HepG2 (cell line): Measurements from ENCODE around the gene CYBC1. TPM values are rescaled to one million over a fixed set of nuclear protein-coding genes. Genes with fewer than 3 reads are reported as not detected.
A peak's percentile ranks its signal among the peaks of the same experiment; 100 is the strongest.

Experiments used
- AKAP8 ChIP-seq: sonication (generic); formaldehyde crosslinking; IDR thresholded peaks from 2 replicates; pipeline ENCODE4 v1.5.1; 2020; ENCODE audit warnings: mild to moderate bottlenecking, missing genetic modification reagents
- HNF4A ChIP-seq: sonication (generic); formaldehyde crosslinking; IDR thresholded peaks from 2 replicates; pipeline ENCODE4 v1.4.0; 2020; ENCODE audit warnings: missing genetic modification reagents
- HNRNPLL ChIP-seq: fragments of 200-400 bp; formaldehyde crosslinking; IDR thresholded peaks from 2 replicates; pipeline ENCODE4 v1.6.1; 2017; ENCODE audit warnings: mild to moderate bottlenecking, low read depth, low read length; ENCODE audit not compliant: poor library complexity, severe bottlenecking
- JUN ChIP-seq: sonication (generic); formaldehyde crosslinking; IDR thresholded peaks from 2 replicates; pipeline ENCODE4 v1.4.0; 2020; ENCODE audit warnings: mild to moderate bottlenecking, missing genetic modification reagents
- NFATC3 ChIP-seq: sonication (generic); formaldehyde crosslinking; IDR thresholded peaks from 2 replicates; pipeline ENCODE4 v1.5.1; 2020; ENCODE audit warnings: mild to moderate bottlenecking, missing genetic modification reagents
- NRL ChIP-seq: sonication (generic); formaldehyde crosslinking; IDR thresholded peaks from 2 replicates; pipeline ENCODE4 v1.5.0; 2020; ENCODE audit warnings: missing genetic modification reagents, mild to moderate bottlenecking, moderate library complexity, borderline replicate concordance
- POGZ ChIP-seq: sonication (generic); formaldehyde crosslinking; IDR thresholded peaks from 2 replicates; pipeline ENCODE4 v1.4.0; 2020; ENCODE audit warnings: mild to moderate bottlenecking, missing genetic modification reagents
- POLR2A ChIP-seq, 2 experiments: IDR thresholded peaks; 2 replicates each; pipeline ENCODE4 v1.6.1; 2011; ENCODE audit warnings: low read depth in 2 of 2, low read length in 2 of 2, mild to moderate bottlenecking in 1 of 2, moderate library complexity in 1 of 2; ENCODE audit not compliant: insufficient read depth in 1 of 2
- RORA ChIP-seq: sonication (generic); formaldehyde crosslinking; IDR thresholded peaks from 2 replicates; pipeline ENCODE4 v1.5.0; 2020; ENCODE audit warnings: mild to moderate bottlenecking, missing genetic modification reagents, moderate library complexity
- SMYD3 ChIP-seq: sonication (generic); formaldehyde crosslinking; IDR thresholded peaks from 2 replicates; pipeline ENCODE4 v1.8.1; 2023; ENCODE audit warnings: mild to moderate bottlenecking, missing genetic modification reagents
- TBL1XR1 ChIP-seq: fragments of 150-350 bp; IDR thresholded peaks from 2 replicates; pipeline ENCODE4 v1.6.1; 2014; ENCODE audit warnings: borderline replicate concordance, low read length; ENCODE audit not compliant: partially characterized antibody
- TCF12 ChIP-seq, 2 experiments: fragments of 450-650 bp in 1 of 2; sonication (generic) in 1 of 2; formaldehyde crosslinking in 1 of 2; IDR thresholded peaks; 2 replicates each; pipeline versions ENCODE4 v1.6.1 to v1.8.0; 2017 to 2022; ENCODE audit warnings: antibody characterized with exemption in 1 of 2, mild to moderate bottlenecking in 1 of 2, missing genetic modification reagents in 1 of 2, moderate library complexity in 1 of 2
- WIZ ChIP-seq: sonication (generic); formaldehyde crosslinking; IDR thresholded peaks from 2 replicates; pipeline ENCODE4 v1.5.1; 2020; ENCODE audit warnings: mild to moderate bottlenecking, missing genetic modification reagents
- ZFP62 ChIP-seq: sonication (generic); formaldehyde crosslinking; IDR thresholded peaks from 2 replicates; pipeline ENCODE4 v1.4.0; 2020; ENCODE audit warnings: missing genetic modification reagents
- ZNF143 ChIP-seq: sonication (generic); formaldehyde crosslinking; IDR thresholded peaks from 2 replicates; pipeline ENCODE4 v1.4.0; 2020; ENCODE audit warnings: missing genetic modification reagents
- ZNF30 ChIP-seq: sonication (generic); formaldehyde crosslinking; IDR thresholded peaks from 2 replicates; pipeline ENCODE4 v1.5.0; 2020; ENCODE audit warnings: mild to moderate bottlenecking, missing genetic modification reagents
- ZNF317 ChIP-seq: sonication (generic); formaldehyde crosslinking; IDR thresholded peaks from 2 replicates; pipeline ENCODE4 v1.5.0; 2020; ENCODE audit warnings: mild to moderate bottlenecking, missing genetic modification reagents
- ZNF468 ChIP-seq: sonication (generic); formaldehyde crosslinking; IDR thresholded peaks from 2 replicates; pipeline ENCODE4 v1.8.0; 2022; ENCODE audit warnings: mild to moderate bottlenecking, moderate library complexity, missing genetic modification reagents
- ZNF709 ChIP-seq: sonication (generic); formaldehyde crosslinking; IDR thresholded peaks from 2 replicates; pipeline ENCODE4 v1.5.0; 2020; ENCODE audit warnings: mild to moderate bottlenecking, missing genetic modification reagents
- ZNF83 ChIP-seq: sonication (generic); formaldehyde crosslinking; IDR thresholded peaks from 2 replicates; pipeline ENCODE4 v1.4.0; 2020; ENCODE audit warnings: missing genetic modification reagents, mild to moderate bottlenecking, borderline replicate concordance
- ZSCAN22 ChIP-seq: sonication (generic); formaldehyde crosslinking; IDR thresholded peaks from 2 replicates; pipeline ENCODE4 v1.4.0; 2020; ENCODE audit warnings: mild to moderate bottlenecking, missing genetic modification reagents
- polyA plus RNA-seq, 8 experiments: library from polyadenylated mRNA; depleted of rRNA in 3 of 8; stranded (reverse) in 7 of 8; unstranded in 1 of 8; fragments of >200 nt; fragmentation: Illumina TruSeq in 4 of 8; extraction: Trizol in 4 of 8; gene quantifications; 2 replicates each; pipeline versions ENCODE4 v1.2.1 to v1.2.3, GENCODE V29; 2011 to 2016; ENCODE audit warnings: low read depth in 4 of 8, missing spikeins in 1 of 8, mixed read lengths in 1 of 8; ENCODE audit not compliant: insufficient read depth in 1 of 8
- total RNA-seq, 5 experiments: library from RNA; depleted of rRNA; stranded (reverse); fragments of >200 nt; fragmentation: Illumina TruSeq; extraction: Trizol; gene quantifications; 2 replicates each; pipeline ENCODE4 v1.2.3, GENCODE V29; 2016; ENCODE audit warnings: low read depth in 1 of 5
- TF ChIP-seq, protein P1 (sequence below): IDR thresholded peaks from 2 replicates; pipeline ENCODE4 v1.6.1; 2016; ENCODE audit warnings: mild to moderate bottlenecking
- TF ChIP-seq, protein P2 (sequence below): sonication (generic); formaldehyde crosslinking; IDR thresholded peaks from 2 replicates; pipeline ENCODE4 v1.5.1; 2020; ENCODE audit warnings: mild to moderate bottlenecking, missing genetic modification reagents, moderate library complexity
- TF ChIP-seq, protein P3 (sequence below): sonication (generic); formaldehyde crosslinking; IDR thresholded peaks from 2 replicates; pipeline ENCODE4 v1.4.0; 2020; ENCODE audit warnings: missing genetic modification reagents
- TF ChIP-seq, protein P4 (sequence below): sonication (generic); formaldehyde crosslinking; IDR thresholded peaks from 2 replicates; pipeline ENCODE4 v1.8.0; 2022; ENCODE audit warnings: low read depth, missing genetic modification reagents

Gene CYBC1
- total and polyA plus RNA-seq, 2 of the 13 experiments (the other 11 are each of a cell fraction or from before 2014, with no cell fraction given), result 43.4 to 44.1 TPM

DNA sequence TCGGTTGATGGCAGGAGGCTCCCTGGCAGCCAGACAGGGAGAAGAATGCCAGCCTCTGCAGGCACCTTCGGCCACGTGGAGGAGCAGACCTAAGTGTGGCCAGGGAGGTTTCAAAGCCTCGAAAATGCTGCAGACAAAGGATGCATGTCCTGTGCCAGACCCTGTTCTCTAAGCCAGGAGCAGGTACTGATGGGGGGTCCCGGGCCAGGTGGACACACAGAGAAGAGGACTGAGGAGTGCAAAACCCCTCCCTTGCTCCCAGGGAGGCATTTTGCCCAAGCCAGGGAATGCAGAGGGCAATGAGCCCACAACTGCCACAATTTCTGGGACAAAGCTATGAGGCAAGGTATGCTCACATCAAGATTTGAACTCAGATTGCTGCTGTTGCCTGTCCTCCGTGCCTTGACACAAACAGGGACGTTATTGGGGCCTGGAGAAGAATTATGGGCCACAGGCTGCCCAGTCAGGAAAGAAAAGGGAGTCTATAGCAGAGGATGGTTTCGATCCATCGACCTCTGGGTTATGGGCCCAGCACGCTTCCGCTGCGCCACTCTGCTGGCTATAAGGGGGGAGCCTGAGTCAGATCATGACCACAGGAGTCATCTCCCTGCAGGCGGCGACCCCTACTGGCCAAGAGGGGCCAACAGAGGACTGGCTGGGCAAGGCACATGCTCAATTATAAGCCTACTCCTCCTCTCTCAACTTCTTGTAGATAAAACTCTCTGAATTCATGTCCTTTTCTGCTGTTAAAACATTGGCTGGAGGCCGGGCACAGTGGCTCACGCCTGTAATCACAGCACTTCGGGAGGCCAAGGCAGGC is 43.9 kb upstream of the CYBC1 start (continued):
- TF ChIP-seq, protein P1, sequence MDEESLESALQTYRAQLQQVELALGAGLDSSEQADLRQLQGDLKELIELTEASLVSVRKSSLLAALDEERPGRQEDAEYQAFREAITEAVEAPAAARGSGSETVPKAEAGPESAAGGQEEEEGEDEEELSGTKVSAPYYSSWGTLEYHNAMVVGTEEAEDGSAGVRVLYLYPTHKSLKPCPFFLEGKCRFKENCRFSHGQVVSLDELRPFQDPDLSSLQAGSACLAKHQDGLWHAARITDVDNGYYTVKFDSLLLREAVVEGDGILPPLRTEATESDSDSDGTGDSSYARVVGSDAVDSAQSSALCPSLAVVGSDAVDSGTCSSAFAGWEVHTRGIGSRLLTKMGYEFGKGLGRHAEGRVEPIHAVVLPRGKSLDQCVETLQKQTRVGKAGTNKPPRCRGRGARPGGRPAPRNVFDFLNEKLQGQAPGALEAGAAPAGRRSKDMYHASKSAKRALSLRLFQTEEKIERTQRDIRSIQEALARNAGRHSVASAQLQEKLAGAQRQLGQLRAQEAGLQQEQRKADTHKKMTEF, result peak; percentile 98
- TF ChIP-seq, protein P2, sequence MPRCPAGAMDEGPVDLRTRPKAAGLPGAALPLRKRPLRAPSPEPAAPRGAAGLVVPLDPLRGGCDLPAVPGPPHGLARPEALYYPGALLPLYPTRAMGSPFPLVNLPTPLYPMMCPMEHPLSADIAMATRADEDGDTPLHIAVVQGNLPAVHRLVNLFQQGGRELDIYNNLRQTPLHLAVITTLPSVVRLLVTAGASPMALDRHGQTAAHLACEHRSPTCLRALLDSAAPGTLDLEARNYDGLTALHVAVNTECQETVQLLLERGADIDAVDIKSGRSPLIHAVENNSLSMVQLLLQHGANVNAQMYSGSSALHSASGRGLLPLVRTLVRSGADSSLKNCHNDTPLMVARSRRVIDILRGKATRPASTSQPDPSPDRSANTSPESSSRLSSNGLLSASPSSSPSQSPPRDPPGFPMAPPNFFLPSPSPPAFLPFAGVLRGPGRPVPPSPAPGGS (CRISPR knock-in tag), result 0 out of 2 replicates have a peak, but pooled peaks have one; percentile 46
- peak; percentile 93 for TF ChIP-seq ZNF709 (CRISPR knock-in tag)
- peak; percentile 82 for TF ChIP-seq JUN (CRISPR knock-in tag)
- peak; percentile 86; the same call in 1 of the 2 replicates for TF ChIP-seq NRL (CRISPR knock-in tag)
- 0 out of 2 replicates have a peak, but pooled peaks have one; percentile 67 for TF ChIP-seq NFATC3 (CRISPR knock-in tag)
- TF ChIP-seq, protein P3, sequence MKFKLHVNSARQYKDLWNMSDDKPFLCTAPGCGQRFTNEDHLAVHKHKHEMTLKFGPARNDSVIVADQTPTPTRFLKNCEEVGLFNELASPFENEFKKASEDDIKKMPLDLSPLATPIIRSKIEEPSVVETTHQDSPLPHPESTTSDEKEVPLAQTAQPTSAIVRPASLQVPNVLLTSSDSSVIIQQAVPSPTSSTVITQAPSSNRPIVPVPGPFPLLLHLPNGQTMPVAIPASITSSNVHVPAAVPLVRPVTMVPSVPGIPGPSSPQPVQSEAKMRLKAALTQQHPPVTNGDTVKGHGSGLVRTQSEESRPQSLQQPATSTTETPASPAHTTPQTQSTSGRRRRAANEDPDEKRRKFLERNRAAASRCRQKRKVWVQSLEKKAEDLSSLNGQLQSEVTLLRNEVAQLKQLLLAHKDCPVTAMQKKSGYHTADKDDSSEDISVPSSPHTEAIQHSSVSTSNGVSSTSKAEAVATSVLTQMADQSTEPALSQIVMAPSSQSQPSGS (CRISPR knock-in tag), result peak; percentile 82
- TF ChIP-seq RORA (CRISPR knock-in tag), result no peak
- no peak for TF ChIP-seq ZFP62 (CRISPR knock-in tag)
- 0 out of 2 replicates have a peak, but pooled peaks have one; percentile 29 for TF ChIP-seq ZSCAN22 (CRISPR knock-in tag)
- TF ChIP-seq POLR2A (IDR thresholded peaks at IDR 0.05; ENCODE audit: insufficient read depth in 1 of 2, low read depth in 2 of 2, low read length in 2 of 2), result no peak
- TF ChIP-seq HNF4A (CRISPR knock-in tag), result peak; percentile 30; the same call in 1 of the 2 replicates
- TF ChIP-seq ZNF317 (CRISPR knock-in tag), result peak; percentile 81
- 0 out of 2 replicates have a peak, but pooled peaks have one; percentile 43 for TF ChIP-seq POGZ (CRISPR knock-in tag)
- peak; percentile 55; the same call in 1 of the 2 replicates for TF ChIP-seq ZNF30
- no peak for TF ChIP-seq TCF12 (IDR thresholded peaks at IDR 0.05)
- no peak; the same call in 1 of the 2 replicates for TF ChIP-seq TCF12 (CRISPR knock-in tag; IDR thresholded peaks at IDR 0.05)
- no peak for TF ChIP-seq ZNF468 (CRISPR knock-in tag)
- TF ChIP-seq ZNF83, result peak; percentile 57
- TF ChIP-seq AKAP8 (CRISPR knock-in tag), result peak; percentile 90
- TF ChIP-seq TBL1XR1, result no peak
- TF ChIP-seq SMYD3 (CRISPR knock-in tag), result no peak
- TF ChIP-seq, protein P4, sequence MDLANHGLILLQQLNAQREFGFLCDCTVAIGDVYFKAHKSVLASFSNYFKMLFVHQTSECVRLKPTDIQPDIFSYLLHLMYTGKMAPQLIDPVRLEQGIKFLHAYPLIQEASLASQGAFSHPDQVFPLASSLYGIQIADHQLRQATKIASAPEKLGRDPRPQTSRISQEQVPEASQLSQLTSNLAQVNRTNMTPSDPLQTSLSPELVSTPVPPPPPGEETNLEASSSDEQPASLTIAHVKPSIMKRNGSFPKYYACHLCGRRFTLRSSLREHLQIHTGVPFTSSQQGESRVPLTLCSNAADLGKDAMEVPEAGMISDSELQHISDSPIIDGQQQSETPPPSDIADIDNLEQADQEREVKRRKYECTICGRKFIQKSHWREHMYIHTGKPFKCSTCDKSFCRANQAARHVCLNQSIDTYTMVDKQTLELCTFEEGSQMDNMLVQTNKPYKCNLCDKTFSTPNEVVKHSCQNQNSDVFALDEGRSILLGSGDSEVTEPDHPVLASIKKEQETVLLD, result 0 out of 2 replicates have a peak, but pooled peaks have one; percentile 30
- peak; percentile 74 for TF ChIP-seq ZNF143
- TF ChIP-seq HNRNPLL, result peak; percentile 48
- TF ChIP-seq WIZ, result peak; percentile 2; the same call in 1 of the 2 replicates
